GM18867 (cell line): Measurements from ENCODE around the gene MSL3B.

ENCODE experiments used
- ATAC-seq: cut with Tn5 transposase; IDR thresholded peaks from one replicate; pipeline ENCODE4 v1.9.1; 2021; ENCODE audit warnings: mild to moderate bottlenecking, moderate library complexity; ENCODE audit not compliant: unreplicated experiment

MSL3B gene

DNA sequence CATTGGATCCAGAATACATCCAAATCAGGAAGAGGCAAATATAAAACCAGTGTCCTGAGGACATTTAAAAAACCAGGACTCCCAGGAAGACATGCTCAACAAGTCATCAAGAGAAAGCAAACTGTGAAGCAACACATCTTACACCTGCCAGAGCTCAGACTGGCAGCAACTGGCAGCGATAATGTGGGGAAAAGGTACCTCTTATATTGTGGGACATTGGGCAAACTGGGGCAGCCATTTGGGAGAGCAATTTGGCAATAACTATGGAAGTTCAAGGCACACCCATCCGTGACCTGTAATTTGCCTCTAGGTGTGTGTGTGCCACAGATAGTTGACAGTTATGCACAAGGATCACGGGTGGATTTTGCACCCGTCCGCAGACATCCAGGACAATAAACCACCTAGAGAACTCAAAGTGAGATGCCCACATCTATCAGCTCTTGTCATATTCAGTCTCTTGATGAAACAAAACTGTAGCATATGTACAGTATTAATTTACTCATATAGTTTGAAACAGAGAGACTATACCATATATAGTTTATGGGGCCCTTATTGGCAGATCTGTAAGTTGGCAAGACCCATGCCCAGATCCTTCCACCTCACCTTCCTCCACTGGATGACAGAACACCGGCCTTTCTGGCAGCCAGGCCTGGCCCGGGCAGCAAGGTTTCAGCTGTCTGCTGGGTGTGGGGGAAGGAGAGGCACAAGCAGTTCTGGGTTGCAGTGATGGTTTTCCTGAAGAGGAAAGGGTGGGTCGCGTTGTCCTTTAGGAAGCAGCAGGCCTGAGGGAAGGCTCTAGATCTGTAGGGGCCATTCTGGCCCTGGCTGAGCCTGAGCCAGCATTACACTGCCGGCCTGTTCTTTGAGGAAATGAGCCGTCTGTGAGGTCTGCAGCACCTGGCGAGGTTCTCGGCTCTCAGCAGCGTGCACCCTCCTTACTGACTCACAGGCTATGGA is 32.7 kb downstream of the MSL3B start:
- ATAC-seq: no peak

DNA sequence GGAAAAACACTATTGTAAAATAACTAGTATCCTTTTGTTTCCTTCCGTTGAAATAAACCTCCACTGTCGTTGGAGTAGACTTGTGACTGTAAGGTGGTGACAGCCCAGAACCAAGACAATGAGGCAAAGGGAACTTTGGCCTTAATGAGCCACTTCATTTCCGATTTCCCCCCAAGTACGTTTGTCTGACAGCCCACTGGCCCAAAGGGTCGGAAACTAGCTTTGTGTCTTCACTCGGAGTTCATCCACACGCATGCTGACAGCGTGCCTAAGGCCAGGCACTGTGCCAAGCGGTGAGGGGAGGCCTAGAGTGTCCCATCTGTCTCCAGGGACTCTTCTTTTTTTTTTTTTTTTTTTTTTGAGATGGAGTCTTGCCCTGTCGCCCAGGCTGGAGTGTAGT is 34.8 kb downstream of the MSL3B start:
- no peak for ATAC-seq

DNA sequence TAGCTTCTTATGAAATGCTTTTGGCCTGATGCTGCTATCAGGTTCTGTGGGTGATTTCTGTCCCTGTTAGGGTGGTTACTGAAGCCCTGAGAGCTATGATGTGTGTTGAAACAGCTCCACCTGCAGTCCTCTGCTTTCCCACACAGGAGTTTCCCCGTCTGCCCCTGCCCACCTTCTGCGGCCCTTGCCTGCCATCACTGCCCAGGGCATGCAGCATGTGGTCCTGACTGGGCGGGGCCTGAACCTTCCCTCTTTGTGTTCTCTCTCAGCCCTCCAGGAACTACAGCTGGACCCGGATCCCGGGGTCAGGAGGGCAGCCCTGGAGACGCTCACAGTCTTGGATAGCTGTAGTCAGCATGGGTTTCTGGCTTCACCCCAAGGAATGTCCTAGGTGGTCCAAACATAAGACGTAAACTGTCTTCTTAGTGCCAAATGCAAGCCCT is 35.3 kb downstream of the MSL3B start:
- no peak for ATAC-seq

DNA sequence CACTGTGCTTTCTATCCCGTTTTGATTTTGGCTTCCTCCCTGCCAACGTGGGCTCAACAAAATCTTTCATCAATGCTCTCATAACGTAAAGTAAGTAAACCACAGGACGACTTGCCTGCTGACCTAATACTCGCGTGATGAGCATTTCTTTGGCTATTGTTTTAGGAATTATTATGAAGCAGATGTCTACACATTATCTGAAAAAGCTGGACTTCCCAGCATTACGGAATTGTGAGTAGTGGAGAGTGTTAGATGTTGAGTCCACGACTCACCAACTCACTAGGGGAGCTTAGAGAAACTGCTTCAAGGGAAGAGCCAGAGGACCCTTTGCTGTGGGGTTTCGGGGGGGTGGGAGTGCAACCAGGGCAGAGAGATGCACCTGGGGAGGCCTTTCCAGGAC is 35.8 kb downstream of the MSL3B start:
- ATAC-seq: no peak

DNA sequence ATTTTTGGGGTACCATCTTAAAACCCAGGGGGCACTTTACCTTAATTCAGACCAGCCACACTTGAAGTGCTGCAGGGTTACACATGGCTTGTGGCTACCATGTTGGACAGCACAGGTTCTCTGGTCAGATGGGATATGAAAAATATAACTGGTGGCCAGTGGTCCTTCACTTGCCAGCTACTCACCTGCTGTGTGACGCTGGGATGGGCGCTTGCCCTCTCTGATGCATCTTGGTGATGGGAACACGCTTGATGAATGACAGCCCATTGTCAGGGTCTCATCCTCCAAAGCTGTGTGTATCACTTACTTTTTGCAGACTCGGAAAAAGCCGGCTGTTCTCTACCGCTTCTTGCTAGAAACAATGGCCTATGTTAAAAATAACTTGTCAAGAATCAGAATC is 36.3 kb downstream of the MSL3B start:
- no peak for ATAC-seq

DNA sequence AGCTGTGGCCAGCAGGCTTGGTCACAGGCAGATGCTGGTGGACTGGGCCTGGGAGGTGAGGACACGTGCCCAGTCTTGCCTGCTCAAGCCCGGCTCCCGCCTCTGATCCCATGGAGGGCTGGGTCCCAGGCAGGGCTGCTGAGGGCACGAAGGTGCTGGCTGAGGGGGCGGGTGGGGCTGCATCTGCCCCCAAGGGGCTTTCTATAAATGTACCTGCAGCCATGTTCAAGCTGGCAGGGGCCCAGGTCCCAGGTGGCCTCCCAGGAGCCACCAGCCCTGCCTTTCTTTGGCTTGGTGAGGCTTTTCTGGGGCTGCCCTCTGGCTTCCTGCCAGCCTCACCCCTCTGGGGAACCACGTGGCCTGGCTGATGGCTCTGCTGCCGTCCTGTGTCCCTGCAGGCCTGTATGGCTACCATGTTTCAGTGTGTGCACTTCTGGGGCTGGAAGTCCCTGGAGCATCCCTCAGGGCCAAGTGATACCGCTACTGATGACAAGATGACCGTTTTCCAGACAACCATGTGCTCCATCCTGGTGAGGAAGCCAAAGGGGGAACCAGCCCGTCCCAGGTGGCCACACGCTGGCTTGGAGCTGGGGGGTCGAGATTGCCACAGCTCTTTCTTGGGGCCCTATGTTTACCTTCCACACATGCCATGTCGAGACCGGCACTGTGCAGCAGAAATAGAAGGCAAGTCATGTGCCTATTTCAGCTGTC is 37.0 kb downstream of the MSL3B start:
- ATAC-seq: no peak

DNA sequence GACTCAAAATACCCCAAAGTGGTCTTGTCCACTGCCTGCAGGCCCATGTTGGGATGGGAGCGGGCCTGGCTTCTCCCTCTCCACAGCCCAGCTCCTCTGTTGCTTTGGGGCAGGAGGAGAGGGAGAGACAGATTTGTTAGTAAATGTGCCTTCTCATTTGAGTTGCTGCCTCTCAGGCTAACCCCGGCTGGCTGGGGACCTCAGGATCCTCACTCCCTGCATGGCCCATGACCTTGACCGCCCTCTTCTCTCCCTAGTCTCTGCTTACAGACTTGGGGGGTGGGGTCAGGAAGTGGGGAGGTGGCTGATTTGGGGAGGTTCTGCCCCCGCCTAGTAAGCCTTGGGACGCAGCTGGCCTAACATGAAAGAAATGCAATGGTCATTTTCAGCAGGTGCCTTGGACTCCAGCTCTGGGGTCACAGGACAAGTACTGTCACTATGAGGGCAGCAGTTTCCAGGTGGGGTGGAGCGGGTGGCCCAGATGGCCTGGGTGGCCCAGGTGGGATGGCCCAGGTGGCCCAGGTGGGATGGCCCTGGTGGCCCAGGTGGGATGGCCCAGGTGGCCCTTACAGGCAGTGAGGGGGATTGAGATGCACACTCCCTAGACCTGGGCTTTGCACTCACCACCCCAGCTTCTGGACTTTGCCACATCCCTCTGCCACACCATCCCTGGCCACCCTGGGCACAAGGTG is 37.9 kb downstream of the MSL3B start:
- no peak for ATAC-seq

DNA sequence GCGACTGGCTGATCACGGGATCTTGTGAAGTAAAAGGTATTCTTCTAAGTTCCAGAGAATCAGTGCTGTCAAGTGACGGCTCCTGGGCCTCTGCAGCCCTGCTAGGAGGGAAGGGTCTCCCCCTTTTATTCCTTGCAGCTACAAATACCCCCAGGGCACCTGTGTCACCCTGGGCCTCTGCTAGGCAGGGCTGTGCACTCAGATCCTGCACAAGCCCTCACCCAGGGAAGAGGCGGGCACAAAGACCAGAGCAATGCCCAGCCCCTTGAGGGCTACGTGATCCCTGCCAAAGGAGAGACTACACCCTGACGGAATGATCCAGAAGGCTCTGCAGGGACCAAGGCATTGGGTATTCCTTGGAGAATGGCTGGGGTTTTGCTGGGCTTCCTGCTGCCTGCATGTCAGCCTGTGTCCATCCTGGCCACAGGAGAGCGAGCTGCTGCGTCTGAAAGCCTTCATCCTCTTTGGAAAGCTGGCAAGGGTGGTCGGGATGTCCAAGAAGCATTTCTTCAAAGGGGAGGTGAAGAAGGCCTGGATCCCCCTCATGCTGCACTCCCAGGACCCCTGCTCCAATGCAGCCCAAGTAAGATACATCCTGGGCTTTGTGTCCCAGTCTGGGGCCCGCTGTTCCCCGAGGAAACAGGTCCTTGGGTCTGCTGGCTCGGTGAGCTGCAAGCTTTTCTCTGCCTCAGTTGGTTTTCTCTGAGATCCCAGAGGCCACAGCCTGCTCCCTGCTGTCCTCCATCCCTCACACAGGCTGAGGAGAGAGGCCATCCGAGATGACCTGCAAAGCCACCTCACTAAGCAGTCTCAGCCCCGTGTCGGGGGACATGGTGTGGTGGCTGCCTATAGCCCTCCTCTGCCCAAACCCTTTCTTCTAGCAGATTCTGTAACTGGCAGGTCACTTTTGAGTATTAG is 38.7 kb downstream of the MSL3B start:
- no peak for ATAC-seq

DNA sequence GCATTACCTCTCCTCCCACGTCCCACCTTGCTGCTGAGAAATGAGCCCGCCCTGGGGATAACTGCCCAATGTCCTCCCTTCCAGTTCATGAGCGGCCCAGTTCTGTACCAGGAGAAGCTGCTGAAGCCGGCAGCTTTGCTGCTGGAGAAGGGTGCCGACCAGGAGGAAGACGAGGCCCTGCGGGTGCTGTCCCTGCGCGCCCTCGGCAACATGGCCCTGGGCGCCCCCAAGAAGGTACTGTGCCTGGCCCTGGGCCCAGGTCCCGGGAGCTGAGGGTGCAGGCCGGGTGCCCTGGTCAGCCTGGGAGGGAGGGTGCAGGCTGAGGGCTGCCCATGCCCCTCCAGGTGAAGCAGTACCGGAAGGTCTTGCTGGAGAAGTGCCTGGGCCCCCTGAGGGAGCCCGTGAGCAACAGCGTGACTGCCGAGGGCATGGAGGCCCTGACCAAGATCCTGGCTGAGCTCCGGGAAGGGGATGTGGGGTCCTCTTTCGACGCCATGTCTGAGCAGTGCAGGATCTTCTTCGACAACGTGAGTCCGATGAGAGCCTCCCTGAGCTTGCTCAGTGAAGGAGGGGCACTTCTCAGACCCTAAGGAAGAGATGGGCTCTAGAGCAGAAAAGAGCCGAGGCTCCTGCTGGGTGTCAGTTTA is 39.5 kb downstream of the MSL3B start:
- no peak for ATAC-seq

DNA sequence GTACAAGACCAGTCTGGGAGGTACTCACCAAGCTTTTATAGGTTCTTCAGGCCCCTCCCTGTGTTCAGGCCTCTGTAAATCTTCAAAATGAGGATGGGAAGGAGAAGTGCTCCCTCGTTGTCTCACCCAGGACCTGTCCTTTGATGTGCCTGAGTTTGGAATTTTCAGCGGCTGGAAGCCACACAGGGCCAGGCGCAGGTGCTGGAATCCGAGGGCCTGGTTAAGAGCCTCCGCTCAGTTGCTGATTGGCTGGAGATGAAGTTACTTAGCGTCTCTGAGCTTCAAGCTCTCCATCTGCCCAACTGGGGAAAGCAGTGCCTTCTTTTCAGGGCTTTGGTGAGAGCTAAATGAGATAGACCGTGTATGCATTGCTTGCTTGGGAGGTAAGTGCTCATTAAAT is 43.8 kb downstream of the MSL3B start:
- ATAC-seq: no peak

DNA sequence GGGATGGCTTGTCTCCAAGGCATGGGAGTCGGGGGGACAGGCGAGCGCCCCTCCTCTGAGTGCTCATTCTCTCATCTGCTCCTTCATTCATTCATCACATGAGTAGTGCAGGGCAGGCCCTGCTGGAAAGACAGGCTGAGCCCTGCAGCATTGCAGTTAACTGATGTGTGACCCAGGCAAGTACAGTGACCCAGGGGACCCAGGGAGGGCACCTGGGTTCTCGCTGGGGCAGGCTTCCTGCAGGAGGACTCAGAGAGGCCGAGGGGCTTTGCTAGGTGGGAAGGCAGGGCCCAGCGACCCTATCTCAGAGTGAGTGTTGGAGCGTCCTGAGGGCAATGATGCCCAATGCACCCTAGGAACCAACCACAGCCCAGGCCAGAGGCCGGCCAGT is 44.5 kb downstream of the MSL3B start:
- ATAC-seq: no peak

DNA sequence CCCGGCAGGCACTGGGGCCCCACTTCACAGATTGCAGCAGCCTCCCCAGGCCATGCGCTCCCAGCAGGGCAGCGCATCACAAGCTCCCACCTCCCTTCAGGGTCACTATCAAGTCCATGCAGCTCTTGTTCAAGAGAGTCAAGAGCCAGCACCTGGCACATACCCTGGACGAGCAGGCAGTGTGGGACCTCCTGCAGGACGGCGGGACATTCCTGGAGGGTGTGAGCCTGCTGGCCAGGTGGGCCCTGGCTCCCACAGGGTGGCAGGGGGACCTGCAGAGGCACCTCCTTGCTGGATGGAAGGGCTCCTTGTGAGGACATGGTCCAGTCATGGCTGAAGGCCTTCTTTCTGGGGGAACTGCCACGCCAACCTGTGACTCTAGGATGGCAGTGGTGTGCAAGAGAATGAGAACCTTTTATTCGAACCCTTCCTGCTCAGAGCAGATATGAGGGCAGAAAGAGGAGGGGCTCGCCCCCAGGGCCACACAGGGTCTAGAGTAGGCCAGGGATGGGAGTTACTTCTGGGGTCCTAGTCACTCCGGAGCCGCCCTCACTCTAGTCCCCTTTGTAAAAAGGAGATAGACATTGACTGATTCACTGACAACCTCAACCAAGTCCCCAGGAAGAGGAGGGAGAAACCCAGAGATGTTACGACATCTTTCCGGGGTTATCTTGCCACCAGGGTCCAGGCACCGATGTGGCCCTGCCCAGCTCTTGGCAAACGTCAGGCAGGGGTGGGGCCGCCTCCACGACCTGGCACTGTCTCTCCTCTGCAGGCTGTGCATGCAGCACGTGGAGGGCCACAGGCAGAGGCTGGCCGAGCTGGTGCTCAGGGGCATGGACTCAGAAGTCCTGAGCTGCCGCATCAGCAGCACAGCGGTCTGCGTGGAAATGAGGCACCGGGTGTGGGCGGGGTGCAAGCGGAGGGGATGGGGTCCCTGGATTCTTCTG is 45.1 kb downstream of the MSL3B start:
- no peak for ATAC-seq

DNA sequence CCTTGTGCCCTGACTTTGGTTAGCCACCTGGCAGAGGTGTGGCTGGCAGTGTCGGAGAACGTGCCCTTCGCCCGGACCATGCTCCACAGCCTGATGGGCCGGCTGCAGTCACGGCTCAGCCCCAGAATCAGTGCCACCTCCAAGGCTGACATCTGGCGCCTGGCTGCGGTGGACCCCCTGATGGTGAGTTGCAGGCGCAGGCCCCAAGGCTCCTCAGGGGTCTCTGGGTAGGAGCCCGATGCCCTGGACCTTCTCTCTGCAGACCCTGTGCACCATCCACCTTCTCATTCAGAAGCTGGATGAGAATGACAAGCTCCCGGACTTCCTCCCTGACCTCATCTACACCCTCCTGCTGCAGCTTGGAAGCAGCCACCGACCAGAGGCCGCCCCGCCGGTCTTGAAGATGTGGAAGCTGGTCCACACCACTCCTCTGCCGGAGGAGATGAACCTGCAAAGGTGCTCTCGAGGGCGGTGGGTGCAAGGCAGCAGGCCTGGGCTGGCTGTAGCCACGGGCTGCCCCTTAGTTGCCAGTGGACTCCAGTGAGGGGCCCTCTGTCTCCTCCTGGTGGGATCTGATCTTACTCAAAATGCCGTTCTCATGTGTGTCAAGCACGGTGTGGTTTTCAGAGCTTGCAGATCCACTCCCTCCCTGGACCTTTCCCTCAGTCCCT is 46.0 kb downstream of the MSL3B start:
- no peak for ATAC-seq

DNA sequence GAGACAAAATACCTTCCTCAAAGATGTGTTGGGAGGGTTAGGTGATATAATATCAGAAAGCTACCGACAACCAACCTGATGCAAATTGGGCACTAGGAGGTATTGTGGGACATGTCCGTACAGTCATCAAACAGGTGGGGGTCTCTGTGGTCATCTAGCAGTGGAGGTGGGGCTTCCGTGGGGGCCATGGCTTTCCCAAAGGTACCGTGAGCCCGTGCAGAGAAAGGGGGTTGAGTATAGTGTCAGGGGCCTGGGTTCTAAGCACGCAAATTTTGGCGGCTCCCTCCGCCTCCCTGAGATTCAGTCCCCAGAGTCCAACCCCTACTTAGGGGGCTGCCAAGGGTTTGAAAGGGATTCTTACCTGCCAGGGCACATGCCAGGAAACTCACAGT is 46.5 kb downstream of the MSL3B start:
- ATAC-seq: no peak

DNA sequence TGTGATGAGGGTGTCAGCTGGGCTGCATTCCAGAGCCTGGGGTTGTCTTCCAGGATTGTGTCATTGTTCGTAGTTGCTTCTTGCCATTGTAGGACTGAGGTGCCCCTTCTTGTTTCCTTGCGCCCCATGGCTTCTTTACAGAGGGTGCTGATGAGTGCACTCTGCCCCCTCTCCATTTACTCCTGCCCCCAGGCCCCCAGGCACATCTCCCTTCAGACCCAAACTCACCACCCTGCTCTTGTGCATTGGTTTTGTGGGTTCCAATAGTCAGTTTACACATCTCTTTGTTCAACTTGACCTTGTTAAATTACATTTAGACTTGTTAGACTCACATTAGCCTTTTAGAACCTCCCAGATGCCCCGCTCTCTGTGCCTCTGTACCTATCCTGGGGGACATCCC is 47.0 kb downstream of the MSL3B start:
- no peak for ATAC-seq

DNA sequence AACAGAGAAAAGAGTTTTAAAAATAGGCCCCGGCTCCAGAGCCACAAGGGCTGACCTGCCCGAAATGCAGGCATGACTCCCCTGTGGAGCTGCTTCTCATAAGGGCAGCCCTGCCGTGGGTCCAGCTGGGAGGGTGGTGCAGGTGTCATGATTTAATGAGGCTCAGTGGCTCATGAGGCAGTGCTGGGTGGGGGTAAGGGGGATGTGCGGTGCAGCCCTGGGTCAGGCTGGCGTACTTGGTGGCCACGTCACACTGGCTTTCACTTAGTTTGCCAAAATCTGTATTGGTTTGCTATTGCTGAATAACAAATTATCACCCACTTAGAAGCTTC is 47.4 kb downstream of the MSL3B start:
- no peak for ATAC-seq

DNA sequence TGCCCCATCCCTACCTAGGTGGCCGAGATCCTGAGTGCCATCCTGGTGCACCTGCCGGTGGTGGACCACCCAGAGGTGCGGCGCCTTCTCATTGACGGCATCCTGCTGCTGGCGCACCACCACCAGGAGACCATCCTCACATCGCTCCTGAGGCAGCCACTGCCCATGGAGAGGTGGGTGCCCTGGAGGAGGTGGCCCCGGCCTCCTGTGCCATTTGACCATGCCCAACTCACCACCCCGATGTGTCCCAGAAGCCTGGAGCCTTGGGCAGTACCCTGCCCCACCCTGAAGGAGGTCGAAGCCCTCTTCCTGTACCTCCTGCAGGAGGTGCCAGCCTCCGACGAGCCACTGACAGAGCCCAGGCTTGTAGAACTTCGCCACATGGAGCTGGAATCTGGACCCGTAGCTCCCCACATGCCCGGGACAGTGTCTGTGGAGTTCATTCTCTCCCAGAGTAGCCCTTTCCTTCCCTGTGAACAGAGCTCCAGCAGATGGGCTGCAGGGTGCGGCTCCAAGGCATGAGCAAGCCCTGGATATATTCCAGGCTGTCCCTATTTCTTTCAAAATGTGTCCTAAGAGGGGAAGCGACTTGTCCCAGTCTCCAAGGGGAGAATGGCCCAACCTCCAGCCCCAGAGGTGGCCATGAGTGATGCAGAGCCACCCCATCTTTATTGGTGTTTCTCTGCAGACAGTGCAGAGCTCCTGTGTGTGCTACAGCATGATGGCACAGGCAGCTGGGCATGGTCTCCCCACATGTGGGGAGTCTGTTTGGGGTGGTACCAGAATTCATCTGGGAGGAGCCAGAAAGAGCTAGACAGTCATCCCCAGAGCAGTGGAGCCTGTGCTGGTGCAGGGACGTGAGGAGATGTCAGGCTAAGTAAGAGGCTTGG is 48.1 kb downstream of the MSL3B start:
- no peak for ATAC-seq
